ENCODE results near the gene MYOM1. TPM values are rescaled to one million over a fixed set of nuclear protein-coding genes. Genes with fewer than 3 reads are reported as not detected.

Gene MYOM1
- total RNA-seq, 4 donors from 2014 or later, result 1.3 to 29.7 (median 3.1) TPM

DNA sequence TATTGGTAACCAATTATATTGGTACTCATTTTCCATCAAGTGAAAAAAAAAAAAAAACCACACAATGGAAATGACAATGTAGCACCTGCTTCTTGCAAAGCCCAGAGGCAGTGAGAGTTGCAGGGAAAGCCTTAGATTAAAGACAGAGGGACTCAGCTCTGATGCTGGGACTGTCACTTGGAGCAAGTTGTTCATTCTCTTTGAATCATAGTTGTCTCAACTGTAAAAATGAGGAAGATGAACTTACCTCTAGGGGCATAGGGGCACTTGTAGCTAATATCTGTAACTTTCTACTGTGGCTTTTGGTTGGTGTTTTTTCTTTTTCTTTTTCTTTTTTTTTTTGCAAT is 125.5 kb downstream of the MYOM1 start:
- no peaks in the 10 kb centered on the region for H3K27me3 ChIP-seq
- H3K4me1 ChIP-seq, result no peaks in the 10 kb centered on the region
- H3K27ac ChIP-seq, result no peak overlapping the region
- H3K9me3 ChIP-seq, result no peaks in the 10 kb centered on the region
- no peaks in the 10 kb centered on the region for H3K36me3 ChIP-seq
- H3K4me3 ChIP-seq, result no peak overlapping the region
- no peak for TF ChIP-seq POLR2A (IDR thresholded peaks at IDR 0.05)
- TF ChIP-seq, protein P1, sequence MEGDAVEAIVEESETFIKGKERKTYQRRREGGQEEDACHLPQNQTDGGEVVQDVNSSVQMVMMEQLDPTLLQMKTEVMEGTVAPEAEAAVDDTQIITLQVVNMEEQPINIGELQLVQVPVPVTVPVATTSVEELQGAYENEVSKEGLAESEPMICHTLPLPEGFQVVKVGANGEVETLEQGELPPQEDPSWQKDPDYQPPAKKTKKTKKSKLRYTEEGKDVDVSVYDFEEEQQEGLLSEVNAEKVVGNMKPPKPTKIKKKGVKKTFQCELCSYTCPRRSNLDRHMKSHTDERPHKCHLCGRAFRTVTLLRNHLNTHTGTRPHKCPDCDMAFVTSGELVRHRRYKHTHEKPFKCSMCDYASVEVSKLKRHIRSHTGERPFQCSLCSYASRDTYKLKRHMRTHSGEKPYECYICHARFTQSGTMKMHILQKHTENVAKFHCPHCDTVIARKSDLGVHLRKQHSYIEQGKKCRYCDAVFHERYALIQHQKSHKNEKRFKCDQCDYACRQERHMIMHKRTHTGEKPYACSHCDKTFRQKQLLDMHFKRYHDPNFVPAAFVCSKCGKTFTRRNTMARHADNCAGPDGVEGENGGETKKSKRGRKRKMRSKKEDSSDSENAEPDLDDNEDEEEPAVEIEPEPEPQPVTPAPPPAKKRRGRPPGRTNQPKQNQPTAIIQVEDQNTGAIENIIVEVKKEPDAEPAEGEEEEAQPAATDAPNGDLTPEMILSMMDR (IDR thresholded peaks at IDR 0.05), result no peak
- DNase-seq, result no peak

DNA sequence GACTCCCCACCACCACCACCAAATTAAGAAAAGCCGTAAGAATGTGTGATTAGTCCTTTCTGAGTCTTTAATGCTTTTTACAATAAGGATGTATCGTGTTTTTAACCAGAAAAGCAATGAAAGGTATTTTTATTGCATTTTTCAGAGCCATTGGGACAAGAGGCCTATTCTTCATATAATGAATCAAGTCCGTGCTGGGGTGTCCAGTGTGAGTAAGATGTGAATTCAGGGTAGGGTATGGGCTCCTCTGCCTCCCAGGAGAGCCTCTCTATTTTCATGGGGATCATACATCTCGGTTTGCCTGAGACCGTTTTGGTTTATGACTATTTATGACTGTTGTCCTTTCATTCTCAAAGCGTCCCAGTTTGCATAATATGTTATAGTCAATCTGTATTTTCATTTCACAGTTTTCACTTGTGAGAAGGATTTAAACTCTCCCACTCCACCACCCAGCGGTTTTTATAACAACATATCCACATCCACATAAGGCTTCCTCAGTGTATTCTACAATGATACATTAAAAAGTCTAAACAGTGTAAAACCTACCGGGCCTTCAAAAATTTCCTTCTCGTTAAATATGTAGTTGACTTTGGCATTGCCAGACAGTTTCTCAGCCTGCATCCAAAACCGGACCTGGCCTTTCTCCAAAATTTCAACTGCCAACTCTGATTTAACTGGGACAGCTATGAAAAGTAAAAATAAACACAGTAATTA is 126.0 kb downstream of the MYOM1 start:
- Histone ChIP-seq H3K4me1 (no peaks in the 10 kb centered on the region), H3K36me3 (no peaks in the 10 kb centered on the region), H3K4me3 (no peak overlapping the region), H3K27ac (no peak overlapping the region), H3K27me3 (no peaks in the 10 kb centered on the region), H3K9me3 (no peaks in the 10 kb centered on the region)
- no peak for DNase-seq
- no peak for TF ChIP-seq POLR2A (IDR thresholded peaks at IDR 0.05)
- TF ChIP-seq, protein P1 (IDR thresholded peaks at IDR 0.05), result no peak

DNA sequence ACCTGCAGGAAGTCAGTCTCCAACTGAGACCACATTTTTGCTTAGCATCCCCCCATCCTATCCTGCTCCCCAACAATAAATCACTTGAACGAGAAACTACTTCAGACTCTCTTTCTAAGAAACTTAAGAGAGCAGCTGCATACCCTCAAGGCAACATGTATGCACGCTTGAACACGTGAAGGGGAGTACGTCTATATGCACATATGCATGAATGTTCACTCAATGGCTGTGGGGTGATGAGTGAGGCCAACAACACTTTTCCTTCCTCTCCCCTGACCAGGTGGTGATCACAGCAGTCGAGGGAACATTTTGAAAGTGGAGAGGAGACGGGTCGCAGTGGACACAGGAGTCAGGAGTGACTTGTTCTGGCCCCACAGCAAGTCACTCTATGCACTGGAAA is 127.0 kb downstream of the MYOM1 start:
- Histone ChIP-seq H3K4me1 (peaks cover 0 to 9% (median 0%) of the 10 kb centered on the region in 4 donors), H3K4me3 (no peak overlapping the region), H3K9me3 (no peaks in the 10 kb centered on the region), H3K36me3 (no peaks in the 10 kb centered on the region), H3K27ac (no peak overlapping the region), H3K27me3 (no peaks in the 10 kb centered on the region)
- TF ChIP-seq, protein P1 (IDR thresholded peaks at IDR 0.05), result no peak
- no peak for TF ChIP-seq POLR2A (IDR thresholded peaks at IDR 0.05)
- no peak for DNase-seq

DNA sequence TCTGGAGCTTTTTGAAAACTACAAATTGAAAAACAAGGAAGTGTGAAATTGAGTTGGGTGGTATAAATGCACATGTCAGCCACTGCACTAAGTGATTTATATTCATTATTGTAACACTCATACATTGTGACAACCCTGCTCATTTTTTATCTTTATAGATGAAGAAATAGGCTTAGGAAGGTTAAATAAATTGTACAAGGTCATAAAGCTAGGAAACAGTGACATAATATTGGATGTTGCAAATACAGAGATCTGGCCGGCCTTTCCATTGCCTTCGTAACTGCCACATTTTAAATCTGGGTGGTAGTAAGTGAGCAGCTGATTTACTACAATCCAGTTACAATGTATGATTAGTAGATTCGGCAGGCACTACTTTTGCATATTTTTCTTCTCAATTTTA is 130.2 kb downstream of the MYOM1 start:
- no peak for TF ChIP-seq POLR2A (IDR thresholded peaks at IDR 0.05)
- TF ChIP-seq, protein P1 (IDR thresholded peaks at IDR 0.05), result no peak
- peaks cover 0 to 9% (median 0%) of the 10 kb centered on the region in 4 donors for H3K4me1 ChIP-seq
- H3K9me3 ChIP-seq, result no peaks in the 10 kb centered on the region
- H3K36me3 ChIP-seq, result no peaks in the 10 kb centered on the region
- H3K27ac ChIP-seq, result no peak overlapping the region
- no peak overlapping the region for H3K4me3 ChIP-seq
- DNase-seq, result no peak
- H3K27me3 ChIP-seq, result no peaks in the 10 kb centered on the region

DNA sequence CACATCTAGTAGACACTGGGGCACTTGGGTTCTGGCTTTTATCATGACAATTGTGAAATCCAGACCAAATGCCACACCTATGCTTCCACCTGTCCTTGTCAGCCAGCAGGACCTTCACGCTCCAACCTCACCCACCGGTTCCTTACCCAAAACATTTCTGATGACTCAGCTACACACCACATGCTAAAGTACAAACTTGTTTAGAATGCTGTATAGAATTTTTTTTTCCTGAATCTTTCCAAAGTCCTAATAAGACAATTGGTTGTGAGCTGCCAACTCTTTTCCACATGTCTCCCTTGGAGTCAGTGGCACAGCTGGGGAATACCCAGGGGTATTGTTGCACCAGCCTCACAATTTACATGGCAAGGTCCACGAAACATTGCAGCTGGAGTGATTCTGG is 131.3 kb downstream of the MYOM1 start:
- DNase-seq, result no peak
- Histone ChIP-seq H3K36me3 (no peaks in the 10 kb centered on the region), H3K27me3 (no peaks in the 10 kb centered on the region), H3K4me3 (no peak overlapping the region), H3K9me3 (no peaks in the 10 kb centered on the region), H3K27ac (no peak overlapping the region), H3K4me1 (peaks cover 0 to 9% (median 0%) of the 10 kb centered on the region in 4 donors)
- no peak for TF ChIP-seq POLR2A (IDR thresholded peaks at IDR 0.05)
- TF ChIP-seq, protein P1 (IDR thresholded peaks at IDR 0.05), result no peak

All from Peyer's patch (tissue), 4 donors.